A673 (cell line): ENCODE measurements around the gene RGS16. TPM values are rescaled to one million over a fixed set of nuclear protein-coding genes. Genes with fewer than 3 reads are reported as not detected.

Experiments used
- BruUV-seq: library from RNA; stranded (reverse); fragments of 400-500 nt; replicated peaks from 2 replicates; lab custom pipeline; 2021; lab: Mats Ljungman, UMichigan
- CTCF ChIA-PET: fragments of 300-600 bp; sonication (Branson Sonifier 250); formaldehyde crosslinking; loops from one replicate; lab custom pipeline; 2022; ENCODE audit warnings: antibody characterized with exemption; lab: Charles Lee
- POLR2A ChIA-PET: fragments of 300-600 bp; sonication (Branson Sonifier 250); formaldehyde crosslinking; loops from one replicate; lab custom pipeline; 2022; ENCODE audit warnings: antibody characterized with exemption; ENCODE audit not compliant: low non-redundant PET; lab: Charles Lee
- DNase-seq: peaks from one replicate; pipeline ENCODE4 v3.0.0-alpha.2; 2015; ENCODE audit warnings: low spot score
- H3K27ac ChIP-seq: fragments of 200-600 bp; sonication (generic); 2 replicates; pipeline ENCODE4 v1.5.1; 2016; ENCODE audit warnings: mixed run types, low read depth, mild to moderate bottlenecking, mixed read lengths, antibody characterized with exemption, low read length; ENCODE audit not compliant: poor library complexity, severe bottlenecking
- H3K27me3 ChIP-seq: fragments of 200-600 bp; sonication (generic); replicated peaks from 2 replicates; pipeline ENCODE4 v1.6.1; 2017; ENCODE audit warnings: mixed run types, low read depth, mild to moderate bottlenecking, mixed read lengths, antibody characterized with exemption, low read length; ENCODE audit not compliant: insufficient read depth, poor library complexity
- H3K36me3 ChIP-seq: fragments of 200-600 bp; sonication (generic); 2 replicates; pipeline ENCODE4 v1.6.1; 2016; ENCODE audit warnings: mixed run types, mild to moderate bottlenecking, mixed read lengths, antibody characterized with exemption, low read length; ENCODE audit not compliant: insufficient read depth, poor library complexity, severe bottlenecking
- H3K4me1 ChIP-seq: fragments of 200-600 bp; sonication (generic); 2 replicates; pipeline ENCODE4 v1.6.1; 2017; ENCODE audit warnings: mixed run types, mild to moderate bottlenecking, mixed read lengths, antibody characterized with exemption, low read length; ENCODE audit not compliant: insufficient read depth, poor library complexity, severe bottlenecking
- H3K4me3 ChIP-seq: fragments of 200-600 bp; sonication (generic); 2 replicates; pipeline ENCODE4 v1.5.1; 2016; ENCODE audit warnings: low read depth, mixed run types, mild to moderate bottlenecking, mixed read lengths, low read length; ENCODE audit not compliant: poor library complexity, severe bottlenecking
- H3K9me3 ChIP-seq: fragments of 200-600 bp; sonication (generic); 2 replicates; pipeline ENCODE4 v1.6.1; 2016; ENCODE audit warnings: mixed run types, low read depth, mild to moderate bottlenecking, mixed read lengths, antibody characterized with exemption, low read length; ENCODE audit not compliant: poor library complexity, severe bottlenecking
- CTCF ChIP-seq: fragments of 300-800, 200-600 bp; sonication (generic); conservative IDR thresholded peaks from 2 replicates; pipeline ENCODE4 v1.5.1; 2017; ENCODE audit warnings: low read depth, mild to moderate bottlenecking, antibody characterized with exemption, low read length, moderate library complexity, mixed read lengths
- EZH2 ChIP-seq: fragments of 200-600 bp; sonication (generic); IDR thresholded peaks from 2 replicates; pipeline ENCODE4 v1.6.1; 2017; ENCODE audit warnings: borderline replicate concordance, low read depth, mild to moderate bottlenecking, mixed read lengths, antibody characterized with exemption, low read length; ENCODE audit not compliant: poor library complexity, severe bottlenecking
- intact Hi-C: fragments of 100-400 bp; cut with micrococcal nuclease; formaldehyde crosslinking; loops from one replicate; pipeline ENCODE4 v1.10.0; 2022; ENCODE audit not compliant: unreplicated experiment
- total RNA-seq: library from RNA; stranded (reverse); gene quantifications from 2 replicates; pipeline ENCODE4 v1.2.3, GENCODE V29; 2021

Gene RGS16
- total RNA-seq, 1 experiment from 2014 or later = 22.1 TPM

GRCh38 chr1:182651339-182651724 lies 47.1 kb upstream of the RGS16 start:
- H3K36me3 ChIP-seq = no peaks in the 10 kb centered on the region
- no TSS peak for BruUV-seq
- no peak overlapping the region for H3K27ac ChIP-seq
- no peak for DNase-seq
- intact Hi-C loops = no loop called here
- no peak overlapping the region for H3K4me3 ChIP-seq
- POLR2A ChIA-PET = no interaction called here
- no peaks in the 10 kb centered on the region for H3K4me1 ChIP-seq
- TF ChIP-seq CTCF (no peak), EZH2 (no peak)
- H3K27me3 ChIP-seq = no peaks in the 10 kb centered on the region
- no peaks in the 10 kb centered on the region for H3K9me3 ChIP-seq
- CTCF ChIA-PET = no interaction called here

DNA sequence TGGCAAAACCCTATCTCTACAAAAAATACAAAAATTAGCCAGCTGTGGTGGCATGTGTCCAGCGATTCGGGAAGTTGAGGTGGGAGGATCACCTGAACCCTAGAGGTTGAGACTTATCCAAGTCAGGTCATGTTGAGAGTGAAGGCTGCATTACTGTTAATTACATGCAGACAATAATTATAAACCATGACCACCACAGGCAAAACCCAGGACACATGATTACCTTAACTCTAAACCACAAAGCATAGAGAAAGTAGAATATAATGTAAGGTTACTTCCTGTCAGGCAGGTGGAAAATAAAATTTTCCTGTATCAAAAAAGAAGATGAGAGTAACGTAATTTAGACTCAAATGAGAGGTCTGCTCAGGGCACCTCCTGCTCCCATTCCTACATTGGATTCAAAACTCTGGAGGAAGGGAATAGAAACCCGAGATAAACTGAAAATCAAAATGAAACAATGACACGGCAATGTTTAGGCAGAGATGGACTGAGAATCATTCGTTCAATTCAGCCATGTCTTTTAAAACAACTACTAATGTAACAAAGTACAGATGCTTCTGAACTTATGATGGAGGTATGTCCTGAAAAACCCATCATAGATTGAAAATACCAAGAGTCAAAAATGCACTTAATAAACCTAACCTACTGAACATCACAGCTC lies 46.6 kb upstream of the RGS16 start:
- Histone ChIP-seq H3K9me3 (no peaks in the 10 kb centered on the region), H3K27me3 (no peaks in the 10 kb centered on the region), H3K36me3 (no peaks in the 10 kb centered on the region), H3K4me1 (no peaks in the 10 kb centered on the region), H3K27ac (no peak overlapping the region), H3K4me3 (no peak overlapping the region)
- TF ChIP-seq CTCF = no peak
- no peak for TF ChIP-seq EZH2
- intact Hi-C loops = no loop called here
- CTCF ChIA-PET = no interaction called here
- DNase-seq = no peak
- POLR2A ChIA-PET = no interaction called here
- no TSS peak for BruUV-seq

GRCh38 chr1:182649041-182649440 lies 44.9 kb upstream of the RGS16 start:
- no peaks in the 10 kb centered on the region for H3K4me1 ChIP-seq
- ChIA-PET POLR2A (no interaction called here), CTCF (no interaction called here)
- H3K27ac ChIP-seq = no peak overlapping the region
- no peaks in the 10 kb centered on the region for H3K36me3 ChIP-seq
- DNase-seq = no peak
- no peaks in the 10 kb centered on the region for H3K27me3 ChIP-seq
- BruUV-seq = no TSS peak
- H3K9me3 ChIP-seq = no peaks in the 10 kb centered on the region
- TF ChIP-seq EZH2 (no peak), CTCF (no peak)
- intact Hi-C loops = no loop called here
- H3K4me3 ChIP-seq = no peak overlapping the region
